Psoas muscle (tissue), 8 donors: ENCODE data around the gene YARS1. TPM values are rescaled to one million over a fixed set of nuclear protein-coding genes. Genes with fewer than 3 reads are reported as not detected.

Experiments
- ATAC-seq, 4 donors: fragments of 200-7000 bp; cut with Tn5 transposase; one replicate each; pipeline ENCODE4 v1.9.1; 2020; ENCODE audit warnings: moderate library complexity in 3 of 4, mild to moderate bottlenecking in 2 of 4
- DNase-seq, 2 donors: peaks; one replicate each; pipeline ENCODE4 v3.0.0-alpha.2; 2020
- H3K27ac ChIP-seq: fragments of 200-600 bp; one replicate; pipeline ENCODE4 v1.8.0; 2022
- H3K27me3 ChIP-seq, 3 donors: fragments of 200-600 bp in 1 of 3; one replicate each; pipeline versions ENCODE4 v1.6.1 to v1.8.0; 2013 to 2022; ENCODE audit warnings: low read length in 2 of 3, mild to moderate bottlenecking in 2 of 3, moderate library complexity in 1 of 3; ENCODE audit not compliant: insufficient read depth in 3 of 3
- H3K36me3 ChIP-seq, 2 donors: fragments of 200-600 bp in 1 of 2; one replicate each; pipeline versions ENCODE4 v1.6.1 to v1.8.0; 2013 to 2022; ENCODE audit warnings: low read depth in 1 of 2, mild to moderate bottlenecking in 1 of 2, moderate library complexity in 1 of 2; ENCODE audit not compliant: insufficient read depth in 1 of 2
- H3K4me1 ChIP-seq: fragments of 200-600 bp; one replicate; pipeline ENCODE4 v1.8.0; 2022
- H3K4me3 ChIP-seq: fragments of 200-600 bp; one replicate; pipeline ENCODE4 v1.8.0; 2022; ENCODE audit warnings: mild to moderate bottlenecking
- H3K9me3 ChIP-seq: fragments of 200-600 bp; one replicate; pipeline ENCODE4 v1.8.0; 2022
- CTCF ChIP-seq: fragments of 200-600 bp; IDR thresholded peaks from one replicate; pipeline ENCODE4 v1.8.0; 2022; ENCODE audit warnings: antibody characterized with exemption
- WGBS, 3 donors: extraction: QIAGEN DNeasy Blood & Tissue Kit; methylation state at CpG; one replicate each; pipeline versions ENCODE4 v1.1.6 to v1.1.7; 2013; 5-methylcytosine and 5-hydroxymethylcytosine counted together
- intact Hi-C, 2 donors: fragments of 100-400 bp; cut with DNase I; formaldehyde crosslinking; loops; one replicate each; pipeline versions ENCODE4 v1.11.0 to v1.14.2; 2022
- polyA plus RNA-seq, 3 donors: library from polyadenylated mRNA; stranded (reverse); fragments of 200-250 nt; gene quantifications; one replicate each; pipeline ENCODE4 v1.2.3, GENCODE V29; 2013
- total RNA-seq, 4 donors: library from RNA; stranded (reverse); fragmentation: NEBNext Ultra II Directional in 2 of 4; extraction: Animal tissue kit (Norgen Biotek cat#: 25700) in 2 of 4; gene quantifications; one replicate each; pipeline versions ENCODE4 v1.2.1 to v1.2.4, GENCODE V29; 2021 to 2023
- donor health status: healthy with polysubstance abuse.
- donor health status: DM: no; HTN: no; CAD: no; lungs with moderate emphysema.
- donor health status: Bipolar disorder and iron deficiency.
- donor health status: healthy.
- donor health status: DM: yes; HTN: yes; CAD: no.
- donor health status: DM: no; HTN: no; CAD: no.
- donor health status: DM: no; HTN: no; CAD: no.
- donor health status: DM: yes; HTN: yes; CAD: no.

YARS1 gene
- total and polyA plus RNA-seq, 7 donors, result 36.9 to 114 (median 80.9) TPM

- Histone ChIP-seq H3K4me3 (no peak overlapping the region), H3K9me3 (no peaks in the 10 kb centered on the region), H3K36me3 (peaks cover 0 to 72% of the 10 kb centered on the region in 2 donors), H3K27ac (peak overlapping the region; percentile 31), H3K4me1 (peaks cover 12% of the 10 kb centered on the region), H3K27me3 (no peaks in the 10 kb centered on the region)
- ATAC-seq, result no peak
- no peak for DNase-seq
- 89 to 95% (median 91%) methylated on average over 7 of the region's 7 CpGs for WGBS, 3 donors
- no peak for TF ChIP-seq CTCF
- intact Hi-C loops, result no loop called here
Observed at GRCh38 chr1:32858791-32859190, 41.6 kb upstream of the YARS1 start.

GRCh38 chr1:32858136-32858535, 41.0 kb upstream of the YARS1 start:
- Histone ChIP-seq H3K27ac (no peak overlapping the region), H3K9me3 (no peaks in the 10 kb centered on the region), H3K4me3 (no peak overlapping the region), H3K4me1 (peaks cover 12% of the 10 kb centered on the region), H3K27me3 (no peaks in the 10 kb centered on the region), H3K36me3 (peaks cover 0 to 74% of the 10 kb centered on the region in 2 donors)
- intact Hi-C loops, result no loop called here
- WGBS, 3 donors, result 88 to 97% (median 96%) methylated on average over 2 of the region's 2 CpGs
- DNase-seq (no peak), ATAC-seq (no peak)
- TF ChIP-seq CTCF, result no peak

- H3K9me3 ChIP-seq, result no peaks in the 10 kb centered on the region
- intact Hi-C loops, result no loop called here
- no peak for TF ChIP-seq CTCF
- no peak overlapping the region for H3K4me3 ChIP-seq
- H3K27ac ChIP-seq, result no peak overlapping the region
- H3K27me3 ChIP-seq, result no peaks in the 10 kb centered on the region
- no peak for DNase-seq
- WGBS, 3 donors, result 91 to 94% (median 91%) methylated on average over 13 of the region's 13 CpGs
- ATAC-seq, result no peak
- peaks cover 4% of the 10 kb centered on the region for H3K4me1 ChIP-seq
- peaks cover 0 to 67% of the 10 kb centered on the region in 2 donors for H3K36me3 ChIP-seq
Observed at GRCh38 chr1:32855861-32856617, 38.9 kb upstream of the YARS1 start.

- H3K36me3 ChIP-seq, result peaks cover 0 to 54% of the 10 kb centered on the region in 2 donors
- H3K4me3 ChIP-seq, result no peak overlapping the region
- ATAC-seq (no peak), DNase-seq (no peak)
- no peak for TF ChIP-seq CTCF
- WGBS, 3 donors, result 44 to 48% (median 45%) methylated on average over 2 of the region's 2 CpGs
- H3K9me3 ChIP-seq, result no peaks in the 10 kb centered on the region
- H3K27me3 ChIP-seq, result no peaks in the 10 kb centered on the region
- H3K27ac ChIP-seq, result no peak overlapping the region
- intact Hi-C loops, result no loop called here
- no peaks in the 10 kb centered on the region for H3K4me1 ChIP-seq
Observed at GRCh38 chr1:32848354-32849063, 31.4 kb upstream of the YARS1 start.
